Upper lobe of right lung (tissue), 1 donor: ENCODE measurements around the gene HTR3D. TPM values are rescaled to one million over a fixed set of nuclear protein-coding genes. Genes with fewer than 3 reads are reported as not detected.
A peak's percentile ranks its signal among the peaks of the same experiment; 100 is the strongest.

Experiments
- ATAC-seq: fragments of 200-7000 bp; cut with Tn5 transposase; one replicate; pipeline ENCODE4 v1.9.1; 2020; ENCODE audit warnings: mild to moderate bottlenecking, moderate library complexity
- DNase-seq: peaks from one replicate; pipeline ENCODE4 v3.0.0-alpha.2; 2020
- H3K27ac ChIP-seq: fragments of 200-600 bp; one replicate; pipeline ENCODE4 v1.8.0; 2022
- H3K27me3 ChIP-seq: fragments of 200-600 bp; one replicate; pipeline ENCODE4 v1.8.0; 2022; ENCODE audit warnings: mild to moderate bottlenecking
- H3K36me3 ChIP-seq: fragments of 200-600 bp; one replicate; pipeline ENCODE4 v1.8.0; 2022
- H3K4me1 ChIP-seq: fragments of 200-600 bp; one replicate; pipeline ENCODE4 v1.8.0; 2022
- H3K4me3 ChIP-seq: fragments of 200-600 bp; one replicate; pipeline ENCODE4 v1.8.0; 2022; ENCODE audit warnings: mild to moderate bottlenecking
- H3K9me3 ChIP-seq: fragments of 200-600 bp; one replicate; pipeline ENCODE4 v1.8.0; 2022
- CTCF ChIP-seq: fragments of 200-600 bp; IDR thresholded peaks from one replicate; pipeline ENCODE4 v1.8.0; 2022; ENCODE audit warnings: antibody characterized with exemption
- intact Hi-C: fragments of 100-400 bp; cut with DNase I; formaldehyde crosslinking; loops from one replicate; pipeline ENCODE4 v1.11.0; 2022
- long read RNA-seq: library from polyadenylated mRNA; unstranded; transcript quantifications from one replicate; pipeline ENCODE4 v2.0.0, GENCODE V29; 2021
- total RNA-seq: library from RNA; stranded (reverse); fragmentation: NEBNext Ultra II Directional; extraction: Animal tissue kit (Norgen Biotek cat#: 25700); gene quantifications from one replicate; pipeline ENCODE4 v1.2.1, GENCODE V29; 2021
- donor health status: DM: no; HTN: yes; CAD: no; lungs with severe emphysema.

Gene HTR3D, protein sequence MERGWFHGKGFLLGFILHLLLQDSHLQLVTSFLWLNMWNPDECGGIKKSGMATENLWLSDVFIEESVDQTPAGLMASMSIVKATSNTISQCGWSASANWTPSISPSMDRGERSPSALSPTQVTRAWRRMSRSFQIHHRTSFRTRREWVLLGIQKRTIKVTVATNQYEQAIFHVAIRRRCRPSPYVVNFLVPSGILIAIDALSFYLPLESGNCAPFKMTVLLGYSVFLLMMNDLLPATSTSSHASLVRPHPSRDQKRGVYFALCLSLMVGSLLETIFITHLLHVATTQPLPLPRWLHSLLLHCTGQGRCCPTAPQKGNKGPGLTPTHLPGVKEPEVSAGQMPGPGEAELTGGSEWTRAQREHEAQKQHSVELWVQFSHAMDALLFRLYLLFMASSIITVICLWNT
- not detected for total RNA-seq
- long read RNA-seq: 0 reads

DNA sequence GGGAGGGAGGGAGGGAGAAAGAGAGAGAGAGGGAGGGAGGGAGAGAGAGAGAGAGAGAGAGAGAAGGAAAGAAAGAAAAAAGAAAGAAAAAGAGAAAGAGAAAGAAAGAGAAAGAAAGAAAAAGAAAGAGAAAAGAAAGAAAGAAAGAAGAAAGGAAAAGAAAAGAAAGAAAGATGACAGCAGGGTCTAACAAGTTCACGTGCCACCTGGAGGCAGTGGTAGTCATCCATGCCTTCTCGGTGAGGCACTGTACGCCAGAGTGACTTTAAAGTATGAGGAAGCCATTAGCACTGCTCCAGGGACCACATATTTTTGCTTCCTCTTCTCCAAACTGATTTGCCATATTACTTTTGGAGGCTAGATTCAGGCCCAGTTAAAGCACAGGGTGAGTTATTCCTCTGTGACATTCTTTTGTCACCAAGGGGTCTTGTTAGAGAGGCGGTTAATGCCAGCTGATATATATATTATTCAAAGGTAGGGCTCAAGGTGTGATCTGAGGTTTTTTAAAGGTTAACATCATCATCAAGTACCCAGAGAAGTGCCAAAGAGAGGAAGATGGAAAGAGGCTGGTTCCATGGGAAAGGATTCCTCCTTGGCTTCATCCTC, at the start of gene HTR3D:
HTR3D (plus strand) TSS at position 556 of the 606 bp plus-strand sequence; CDS start at position 556, 0 bp downstream.
- TF ChIP-seq CTCF: no peak
- H3K4me3 ChIP-seq: no peak within 1 kb of the TSS
- H3K4me1 ChIP-seq: no peaks in the 10 kb centered on the region
- H3K36me3 ChIP-seq: no peaks in the 10 kb centered on the region
- no peaks in the 10 kb centered on the region for H3K9me3 ChIP-seq
- intact Hi-C loops: no loop called here
- DNase-seq (no peak), ATAC-seq (no peak)
- H3K27me3 ChIP-seq: no peaks in the 10 kb centered on the region
- H3K27ac ChIP-seq: no peak within 1 kb of the TSS

GRCh38 chr3:183981990-183982644, 49.4 kb upstream of the HTR3D start:
- Histone ChIP-seq H3K4me1 (no peaks in the 10 kb centered on the region), H3K36me3 (peaks cover 43% of the 10 kb centered on the region), H3K27me3 (no peaks in the 10 kb centered on the region), H3K4me3 (no peak overlapping the region), H3K27ac (no peak overlapping the region), H3K9me3 (no peaks in the 10 kb centered on the region)
- ATAC-seq (no peak), DNase-seq (no peak)
- TF ChIP-seq CTCF: no peak
- intact Hi-C loops: no loop called here

GRCh38 chr3:183984127-183984740, 47.3 kb upstream of the HTR3D start:
- TF ChIP-seq CTCF: no peak

GRCh38 chr3:183984749-183985729, 46.5 kb upstream of the HTR3D start:
- no peaks in the 10 kb centered on the region for H3K9me3 ChIP-seq
- intact Hi-C loops: no loop called here
- H3K27ac ChIP-seq: no peak overlapping the region
- no peak for DNase-seq
- no peaks in the 10 kb centered on the region for H3K27me3 ChIP-seq
- peak; percentile 48 for ATAC-seq
- peaks cover 58% of the 10 kb centered on the region for H3K36me3 ChIP-seq
- TF ChIP-seq CTCF: no peak
- no peaks in the 10 kb centered on the region for H3K4me1 ChIP-seq
- H3K4me3 ChIP-seq: no peak overlapping the region

More at GRCh38 chr3:183984127-183984740, 47.3 kb upstream of the HTR3D start:
- DNase-seq (no peak), ATAC-seq (no peak)
- peaks cover 58% of the 10 kb centered on the region for H3K36me3 ChIP-seq
- H3K27ac ChIP-seq: no peak overlapping the region
- no peaks in the 10 kb centered on the region for H3K9me3 ChIP-seq
- intact Hi-C loops: no loop called here
- no peak overlapping the region for H3K4me3 ChIP-seq
- no peaks in the 10 kb centered on the region for H3K4me1 ChIP-seq
- no peaks in the 10 kb centered on the region for H3K27me3 ChIP-seq
